NCI-H187 treated with DMSO at 0.1 percent for 48 hours (cell line): Measurements from ENCODE around the gene MACROD2.
"Not testable (repeated sequence)": the region's sequence is repeated elsewhere in the genome, so short reads cannot be mapped to it uniquely, and the experiment has no call there.

Source experiments
- DNase-seq: peaks from one replicate; lab custom pipeline; 2025; lab: John Stamatoyannopoulos, UW

Gene MACROD2

GRCh38 chr20:15359056-15359455, 1363.7 kb downstream of the MACROD2 start:
- no peak for DNase-seq

- DNase-seq: no peak
Measured at GRCh38 chr20:15362849-15363248, 1367.5 kb downstream of the MACROD2 start.

GRCh38 chr20:15364781-15365180, 1369.5 kb downstream of the MACROD2 start:
- DNase-seq: no peak

GRCh38 chr20:15370370-15370769, 1375.1 kb downstream of the MACROD2 start:
- no peak for DNase-seq

- DNase-seq: no peak
Measured at GRCh38 chr20:15374682-15375081, 1379.4 kb downstream of the MACROD2 start.

- no peak for DNase-seq
Measured at GRCh38 chr20:15375836-15376235, 1380.5 kb downstream of the MACROD2 start.

GRCh38 chr20:15377603-15378002, 1382.3 kb downstream of the MACROD2 start:
- not testable (repeated sequence) for DNase-seq

GRCh38 chr20:15378151-15378550, 1382.8 kb downstream of the MACROD2 start:
- no peak for DNase-seq

- no peak for DNase-seq
Measured at GRCh38 chr20:15379681-15380296, 1384.5 kb downstream of the MACROD2 start.

- no peak for DNase-seq
Measured at GRCh38 chr20:15380770-15381169, 1385.5 kb downstream of the MACROD2 start.

GRCh38 chr20:15387228-15387627, 1391.9 kb downstream of the MACROD2 start:
- no peak for DNase-seq

GRCh38 chr20:15395457-15395856, 1400.1 kb downstream of the MACROD2 start:
- DNase-seq: no peak

GRCh38 chr20:15396026-15396425, 1400.7 kb downstream of the MACROD2 start:
- DNase-seq: no peak

GRCh38 chr20:15396900-15397299, 1401.6 kb downstream of the MACROD2 start:
- no peak for DNase-seq

GRCh38 chr20:15399781-15400180, 1404.5 kb downstream of the MACROD2 start:
- no peak for DNase-seq

- DNase-seq: no peak
Measured at GRCh38 chr20:15406072-15406471, 1410.8 kb downstream of the MACROD2 start.

GRCh38 chr20:15411781-15412180, 1416.5 kb downstream of the MACROD2 start:
- no peak for DNase-seq

GRCh38 chr20:15415908-15416307, 1420.6 kb downstream of the MACROD2 start:
- DNase-seq: no peak

GRCh38 chr20:15419856-15420255, 1424.5 kb downstream of the MACROD2 start:
- no peak for DNase-seq

- no peak for DNase-seq
Measured at GRCh38 chr20:15422966-15423365, 1427.7 kb downstream of the MACROD2 start.

GRCh38 chr20:15439551-15439950, 1444.2 kb downstream of the MACROD2 start:
- DNase-seq: no peak

- no peak for DNase-seq
Measured at GRCh38 chr20:15440049-15440820, 1444.9 kb downstream of the MACROD2 start.

GRCh38 chr20:15445056-15445840, 1449.9 kb downstream of the MACROD2 start:
- DNase-seq: no peak
